HTERT RPE-1 (cell line): ENCODE measurements around the gene SLC8A3.

ENCODE experiments used
- in situ Hi-C: fragments of 300-500 bp; cut with MboI; formaldehyde crosslinking; loops from 4 replicates; pipeline ENCODE4 v1.14.3; 2020; ENCODE audit warnings: low sequenced_read_pairs

Gene SLC8A3

GRCh38 chr14:70073924-70074566, 114.7 kb downstream of the SLC8A3 start:
- in situ Hi-C loops = no loop called here

GRCh38 chr14:70069186-70069585, 119.6 kb downstream of the SLC8A3 start:
- in situ Hi-C loops = no loop called here

- in situ Hi-C loops = no loop called here
Observed at GRCh38 chr14:70067810-70068209, 120.9 kb downstream of the SLC8A3 start.

GRCh38 chr14:70064136-70064865, 124.5 kb downstream of the SLC8A3 start:
- in situ Hi-C loops = no loop called here

GRCh38 chr14:70061108-70061507, 127.6 kb downstream of the SLC8A3 start:
- in situ Hi-C loops = no loop called here

- in situ Hi-C loops = no loop called here
Observed at GRCh38 chr14:70059545-70059944, 129.2 kb downstream of the SLC8A3 start.

- in situ Hi-C loops = no loop called here
Observed at GRCh38 chr14:70057519-70058136, 131.1 kb downstream of the SLC8A3 start.

- in situ Hi-C loops = no loop called here
Observed at GRCh38 chr14:70052990-70053389, 135.8 kb downstream of the SLC8A3 start.

GRCh38 chr14:70050136-70050535, 138.6 kb downstream of the SLC8A3 start:
- in situ Hi-C loops = no loop called here

- in situ Hi-C loops = no loop called here
Observed at GRCh38 chr14:70049605-70050004, 139.1 kb downstream of the SLC8A3 start.

GRCh38 chr14:70048313-70048654, 140.5 kb downstream of the SLC8A3 start:
- in situ Hi-C loops = no loop called here

GRCh38 chr14:70047598-70048312, 141.0 kb downstream of the SLC8A3 start:
- in situ Hi-C loops = no loop called here

- in situ Hi-C loops = no loop called here
Observed at GRCh38 chr14:70045844-70046535, 142.8 kb downstream of the SLC8A3 start.

- in situ Hi-C loops = no loop called here
Observed at GRCh38 chr14:70045310-70045709, 143.4 kb downstream of the SLC8A3 start.

- in situ Hi-C loops = no loop called here
Observed at GRCh38 chr14:70043001-70043400, 145.8 kb downstream of the SLC8A3 start.

- in situ Hi-C loops = no loop called here
Observed at GRCh38 chr14:70036665-70037064, 152.1 kb downstream of the SLC8A3 start.

- in situ Hi-C loops = no loop called here
Observed at GRCh38 chr14:70034257-70034656, 154.5 kb downstream of the SLC8A3 start.

- in situ Hi-C loops = no loop called here
Observed at GRCh38 chr14:70033561-70033960, 155.2 kb downstream of the SLC8A3 start.

GRCh38 chr14:70033116-70033515, 155.6 kb downstream of the SLC8A3 start:
- in situ Hi-C loops = no loop called here

- in situ Hi-C loops = no loop called here
Observed at GRCh38 chr14:70032447-70032846, 156.3 kb downstream of the SLC8A3 start.

GRCh38 chr14:70032016-70032415, 156.7 kb downstream of the SLC8A3 start:
- in situ Hi-C loops = no loop called here
